HG02642 (cell line): ENCODE measurements around the gene ATP6V0E2.

Source experiments
- ATAC-seq: cut with Tn5 transposase; IDR thresholded peaks from one replicate; pipeline ENCODE4 v1.9.1; 2021; ENCODE audit warnings: mild to moderate bottlenecking; ENCODE audit not compliant: unreplicated experiment, poor library complexity

Gene ATP6V0E2

DNA sequence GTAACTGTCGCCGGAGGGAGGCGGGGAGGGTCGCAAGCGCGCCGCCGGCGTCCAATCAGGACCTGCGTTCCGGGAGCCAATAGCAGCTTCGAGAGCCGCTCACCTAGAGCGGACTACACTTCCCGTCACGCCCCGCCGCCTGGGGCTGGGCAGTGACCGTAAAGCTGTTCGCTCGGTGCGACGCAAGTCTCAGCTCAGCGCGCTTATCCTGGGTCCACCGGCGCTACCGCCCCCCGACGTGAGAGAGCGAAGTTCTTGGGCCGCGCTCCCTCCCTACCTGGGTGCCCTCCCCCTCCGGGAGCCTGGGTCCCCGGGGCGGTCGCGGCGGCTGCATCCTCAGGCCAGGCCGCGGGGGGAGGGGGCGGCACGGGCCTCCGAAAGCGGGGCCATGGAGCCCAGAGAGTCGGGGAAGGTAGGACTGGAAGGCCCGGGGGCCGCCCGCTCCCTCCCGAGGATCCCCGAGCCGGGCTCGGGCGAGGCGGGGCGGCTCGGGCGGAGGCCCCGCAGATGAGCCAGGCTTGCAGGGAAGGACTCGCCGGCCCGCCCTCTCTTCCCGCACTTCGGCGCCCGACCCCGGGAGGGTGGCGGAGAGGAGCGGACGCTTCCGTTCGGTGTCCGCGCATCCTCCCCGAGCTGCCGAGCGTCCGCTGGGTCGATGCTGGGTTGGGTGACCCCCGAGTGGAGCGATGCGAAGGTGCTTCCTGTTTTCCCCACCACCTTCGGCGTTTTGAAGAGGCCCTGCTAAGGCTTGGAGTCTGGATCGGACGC lies 35.4 kb upstream of the ATP6V0E2 start, which contains the start of gene ZNF862:
ZNF862 (plus strand) TSS at position 152 of the 768 bp plus-strand sequence; CDS start at position 389, 237 bp downstream.
- ATAC-seq = peak; percentile 99

- ATAC-seq = no peak
Observed at GRCh38 chr7:149838992-149839408, 34.8 kb upstream of the ATP6V0E2 start.

DNA sequence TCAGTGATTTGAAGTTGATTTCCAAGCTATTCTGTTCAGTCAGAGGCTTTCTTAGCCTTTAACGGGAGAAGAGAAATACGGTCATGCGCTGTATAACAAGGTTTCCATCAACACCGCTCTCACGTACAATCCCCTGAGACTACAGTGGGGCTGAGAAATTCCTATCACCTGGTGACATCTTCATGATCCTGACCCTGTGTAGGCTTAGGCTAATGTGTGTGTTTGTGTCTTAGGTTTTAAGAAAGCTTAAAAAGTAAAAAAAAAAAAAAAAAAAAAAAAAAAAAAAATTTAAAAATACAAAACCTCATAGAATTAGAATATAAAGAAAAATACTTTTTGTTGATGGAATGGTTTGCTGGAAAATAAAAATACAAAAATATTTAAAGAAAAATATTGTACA lies 33.8 kb upstream of the ATP6V0E2 start:
- no peak for ATAC-seq

DNA sequence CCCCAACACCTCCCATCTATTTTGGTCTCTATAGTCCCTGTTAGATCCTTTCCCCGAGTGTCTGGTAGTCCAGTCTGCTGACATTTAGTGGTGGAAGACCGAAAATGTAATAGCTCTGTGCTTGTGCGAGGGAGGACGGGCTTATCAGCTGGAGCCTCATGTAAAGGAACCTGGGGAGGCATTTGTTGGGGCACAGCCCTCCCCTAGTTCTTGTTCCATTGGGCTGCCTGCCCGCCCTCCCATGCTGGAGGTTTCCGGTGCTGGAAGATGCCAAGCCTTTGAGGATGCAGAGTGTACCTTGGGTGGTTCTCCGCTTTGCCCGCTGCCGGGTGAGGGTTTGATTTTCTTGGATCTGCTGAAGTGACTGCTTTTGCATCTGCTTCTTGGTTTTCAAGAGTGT lies 30.2 kb upstream of the ATP6V0E2 start:
- ATAC-seq = no peak

DNA sequence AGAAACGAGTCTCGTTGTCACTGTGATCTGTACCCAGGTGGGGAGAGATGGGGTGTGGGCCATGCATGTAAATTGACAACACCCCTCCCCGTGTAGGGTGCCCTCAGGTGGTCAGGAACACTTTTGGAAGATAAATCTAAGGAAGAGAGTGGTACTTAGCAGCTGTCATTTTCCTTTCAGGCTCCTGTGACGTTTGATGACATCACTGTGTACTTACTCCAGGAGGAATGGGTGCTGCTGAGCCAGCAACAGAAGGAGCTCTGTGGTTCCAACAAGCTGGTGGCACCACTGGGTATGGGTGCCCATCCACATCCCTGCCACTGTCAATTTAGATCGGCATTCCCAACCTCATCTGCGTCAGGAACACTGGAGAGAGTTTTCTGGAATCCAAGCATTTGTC lies 29.3 kb upstream of the ATP6V0E2 start:
- no peak for ATAC-seq

DNA sequence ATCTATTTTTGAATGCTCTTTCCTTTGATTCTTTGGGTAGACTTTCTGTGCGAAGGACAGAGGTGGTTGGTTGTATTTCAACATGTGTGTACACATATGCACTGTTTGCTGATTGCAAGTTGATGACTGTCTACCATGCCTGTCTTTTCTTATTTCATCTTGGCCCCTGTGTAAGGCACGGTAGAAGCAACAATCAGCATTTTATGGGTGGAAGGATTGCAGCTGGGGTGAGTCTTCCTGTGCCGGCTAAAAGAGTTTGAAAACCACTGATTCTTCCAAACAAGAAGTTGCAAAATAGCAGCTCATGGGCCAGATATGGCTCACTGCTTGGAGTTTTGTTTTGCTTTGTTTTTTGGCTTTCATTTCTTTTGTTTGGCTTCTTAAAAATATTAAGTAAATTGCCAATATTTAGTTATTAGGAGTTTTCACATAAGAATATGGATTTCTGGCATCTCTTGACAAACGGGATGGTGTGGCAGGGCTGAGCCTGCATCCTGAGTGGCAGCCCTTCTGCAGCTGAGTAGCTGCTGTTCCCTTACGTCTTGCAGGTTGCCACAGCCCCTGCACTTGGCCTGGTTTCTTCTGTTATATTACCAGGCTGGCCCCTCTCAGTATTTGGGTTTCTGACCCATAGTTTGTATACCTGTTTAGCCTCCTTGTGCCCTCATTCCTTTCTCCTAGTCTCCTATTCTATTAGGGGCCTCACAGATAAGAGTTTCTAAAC lies 28.4 kb upstream of the ATP6V0E2 start:
- no peak for ATAC-seq

GRCh38 chr7:149846021-149846420 lies 27.7 kb upstream of the ATP6V0E2 start:
- ATAC-seq = no peak

GRCh38 chr7:149846436-149847046 lies 27.2 kb upstream of the ATP6V0E2 start:
- ATAC-seq = peak; percentile 66

DNA sequence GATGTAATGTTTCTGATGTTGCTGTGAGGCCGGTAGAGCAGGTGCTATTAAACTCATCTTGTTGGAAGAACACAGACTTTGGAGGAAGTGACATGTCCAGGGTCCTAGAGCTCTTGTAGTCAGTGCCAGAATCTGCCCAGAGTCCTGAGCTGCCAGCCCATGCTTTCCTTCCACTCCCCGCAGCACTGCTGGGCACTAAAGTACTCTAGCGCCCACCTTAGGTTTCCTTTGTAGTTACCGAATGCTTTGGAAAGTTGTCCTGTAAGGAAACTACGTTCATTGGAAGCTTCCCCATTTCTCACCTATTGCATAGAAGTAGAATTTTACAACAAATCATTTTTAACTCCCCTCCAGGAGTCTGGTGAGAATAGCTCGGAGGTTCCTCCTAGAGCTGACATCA lies 24.6 kb upstream of the ATP6V0E2 start:
- ATAC-seq = no peak

DNA sequence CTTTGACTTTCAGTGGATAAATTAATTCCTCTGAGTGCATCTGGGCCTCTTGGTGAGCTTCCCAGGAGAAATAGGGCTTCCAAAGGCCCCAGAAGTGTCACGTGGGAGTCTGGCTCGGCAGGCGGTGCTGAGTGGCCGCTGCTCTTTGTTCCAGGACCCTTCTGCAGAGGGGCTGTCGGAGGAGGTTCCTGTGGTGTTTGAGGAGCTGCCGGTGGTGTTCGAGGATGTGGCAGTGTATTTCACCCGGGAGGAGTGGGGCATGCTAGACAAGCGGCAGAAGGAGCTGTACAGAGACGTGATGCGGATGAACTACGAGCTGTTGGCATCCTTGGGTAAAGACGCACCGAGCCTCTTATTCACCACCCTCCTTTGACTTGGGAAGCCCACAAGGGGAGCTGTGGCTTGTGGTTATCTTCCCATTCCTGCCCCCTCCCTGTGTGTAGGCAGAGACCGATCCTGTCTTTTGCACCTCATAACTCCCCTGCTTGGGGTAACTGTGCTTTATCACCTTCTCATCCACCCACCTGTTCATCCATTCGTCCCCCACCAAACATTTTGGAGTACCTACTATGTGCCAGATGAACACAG lies 23.7 kb upstream of the ATP6V0E2 start:
- ATAC-seq = no peak

GRCh38 chr7:149850716-149851115 lies 23.1 kb upstream of the ATP6V0E2 start:
- no peak for ATAC-seq

DNA sequence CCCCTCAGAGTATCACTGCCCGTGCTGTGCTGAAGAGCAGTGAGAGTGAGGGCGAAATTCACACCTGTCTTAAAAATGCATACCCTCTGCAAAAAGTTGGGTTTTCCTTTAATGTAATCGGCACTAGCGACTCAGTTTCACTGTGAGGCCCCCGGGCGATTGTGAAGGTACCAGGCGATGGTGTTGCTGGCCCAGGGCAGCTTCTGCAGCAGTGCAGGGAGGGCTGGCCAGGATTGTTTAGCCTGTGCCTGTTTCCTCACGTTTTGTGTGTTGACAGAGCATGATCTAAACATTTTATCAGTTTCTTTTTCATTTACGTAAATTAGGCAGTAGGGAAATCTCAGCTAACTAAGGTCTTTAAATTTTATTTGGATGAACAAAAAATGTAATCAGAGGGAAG lies 22.3 kb upstream of the ATP6V0E2 start:
- no peak for ATAC-seq

DNA sequence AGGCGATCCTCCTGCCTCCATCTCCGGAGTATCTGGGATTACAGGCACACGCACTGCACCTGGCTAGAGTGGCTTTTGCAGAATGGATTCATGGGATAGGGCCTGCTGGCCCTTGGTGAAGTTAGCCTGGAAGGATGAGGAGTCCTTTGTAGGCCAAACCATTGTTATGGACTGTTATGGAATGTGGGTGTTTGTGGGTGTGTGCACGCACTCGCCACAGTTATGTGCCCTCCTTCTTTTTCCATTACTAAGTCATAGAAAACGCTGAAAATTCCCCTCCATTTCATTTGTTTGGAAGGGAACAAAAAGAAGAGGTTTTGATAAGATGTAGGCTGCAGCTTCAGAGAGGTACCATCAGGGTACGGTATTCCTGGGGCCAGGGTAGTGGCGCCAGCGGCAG lies 20.6 kb upstream of the ATP6V0E2 start:
- ATAC-seq = no peak

- ATAC-seq = no peak
Observed at GRCh38 chr7:149854611-149855360, 19.0 kb upstream of the ATP6V0E2 start.

DNA sequence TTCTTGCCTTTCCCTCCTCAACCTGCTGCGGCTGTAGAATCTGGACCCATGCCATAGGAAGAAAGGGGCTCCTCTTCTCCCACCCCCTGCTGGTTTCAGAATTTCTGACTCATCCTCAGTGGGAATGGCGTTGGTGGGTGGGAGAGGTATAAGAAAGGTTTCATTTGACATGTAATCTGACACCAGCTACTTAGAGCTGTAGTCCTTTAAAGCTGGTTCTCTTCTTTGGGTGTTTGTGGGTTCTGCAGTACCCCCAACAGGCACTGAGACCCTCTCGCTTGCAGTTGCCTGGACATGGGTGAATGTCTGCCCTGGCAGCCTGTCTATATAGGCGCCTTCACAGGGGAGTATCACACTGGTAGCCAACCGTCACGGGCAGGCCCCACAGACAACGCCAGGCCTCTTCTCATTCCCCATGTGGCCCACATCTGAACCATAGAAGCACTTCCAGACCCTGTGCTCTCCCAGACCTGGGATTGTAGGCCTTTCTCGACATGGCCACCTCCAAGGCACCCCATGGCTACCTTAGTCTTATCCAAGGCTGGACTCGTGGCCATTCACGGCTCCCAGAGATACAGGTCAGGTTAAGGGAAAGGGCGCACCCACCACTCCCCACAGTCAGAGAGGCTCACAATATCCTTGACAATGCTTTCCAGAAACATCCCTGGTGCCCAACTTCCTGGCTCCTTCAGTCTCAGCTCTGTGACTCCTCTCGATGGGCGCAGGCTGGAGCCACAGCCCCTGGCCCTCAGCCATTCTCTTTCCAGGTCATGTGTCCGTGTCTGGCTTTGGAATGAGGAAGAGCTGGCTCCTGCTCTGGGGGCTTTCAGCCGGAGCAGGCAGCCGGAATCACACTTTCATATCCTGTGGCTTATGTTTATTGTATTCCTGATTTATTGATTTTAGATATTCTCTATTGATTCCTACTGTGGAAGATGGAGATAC lies 18.1 kb upstream of the ATP6V0E2 start:
- ATAC-seq = no peak

DNA sequence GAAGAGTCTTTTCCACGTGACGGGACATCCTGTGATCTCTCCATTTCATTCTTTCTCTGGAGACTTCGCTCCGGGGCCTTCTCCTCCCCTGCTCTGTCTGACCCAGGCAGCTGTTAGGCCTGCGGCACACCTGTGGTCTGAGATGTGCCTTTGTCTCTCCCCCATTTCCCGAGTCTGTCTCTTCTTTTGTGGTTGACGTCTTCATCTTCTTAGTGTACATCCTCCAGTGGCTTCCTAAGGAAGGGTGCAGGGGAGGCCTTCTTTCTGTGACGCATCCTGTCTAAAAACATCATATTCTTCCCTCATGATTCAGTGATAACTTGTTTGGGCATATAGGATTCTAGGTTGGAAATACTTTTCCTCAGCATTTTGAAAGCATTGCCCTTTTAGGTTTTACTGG lies 17.2 kb upstream of the ATP6V0E2 start:
- ATAC-seq = no peak

GRCh38 chr7:149859369-149859768 lies 14.4 kb upstream of the ATP6V0E2 start:
- ATAC-seq = no peak

- ATAC-seq = no peak
Observed at GRCh38 chr7:149859876-149860275, 13.9 kb upstream of the ATP6V0E2 start.
